Measurements from ENCODE around the gene SAP30. TPM values are rescaled to one million over a fixed set of nuclear protein-coding genes. Genes with fewer than 3 reads are reported as not detected.
A peak's percentile ranks its signal among the peaks of the same experiment; 100 is the strongest.

Gene SAP30
- total and polyA plus RNA-seq, 2 experiments from 2014 or later = 42.0 to 66.1 TPM

GRCh38 chr4:173398779-173399415 is 28.1 kb downstream of the SAP30 start, which contains the start of gene SCRG1:
SCRG1 (minus strand) TSS chr4:173399116; CDS start chr4:173391414, 7,702 bp downstream.
- Histone ChIP-seq H3K4me3 (no peak within 1 kb of the TSS), H3K4me1 (ENCODE audit: low read depth) (no peaks in the 10 kb centered on the region), H3K9me3 (ENCODE audit: low read depth) (no peaks in the 10 kb centered on the region), H3K36me3 (no peaks in the 10 kb centered on the region), H3K27ac (no peak within 1 kb of the TSS), H3K27me3 (no peaks in the 10 kb centered on the region)
- peak; percentile 8 to 69 for DNase-seq (ENCODE audit: low read depth in 1 of 2, low spot score in 1 of 2)
- TF ChIP-seq CTCF (IDR thresholded peaks at IDR 0.05; ENCODE audit: low read depth, low read length) = no peak

GRCh38 chr4:173401063-173401462 is 30.3 kb downstream of the SAP30 start:
- no peak for TF ChIP-seq CTCF (IDR thresholded peaks at IDR 0.05; ENCODE audit: low read depth, low read length)
- H3K4me3 ChIP-seq = no peak overlapping the region
- H3K9me3 ChIP-seq (ENCODE audit: low read depth) = no peaks in the 10 kb centered on the region
- H3K27ac ChIP-seq = no peak overlapping the region
- peaks cover 2% of the 10 kb centered on the region for H3K36me3 ChIP-seq
- no peaks in the 10 kb centered on the region for H3K27me3 ChIP-seq
- no peak for DNase-seq (ENCODE audit: low read depth in 1 of 2, low spot score in 1 of 2)
- H3K4me1 ChIP-seq (ENCODE audit: low read depth) = no peaks in the 10 kb centered on the region

- peak in 1 of 2 donors; percentile 29 for DNase-seq (ENCODE audit: low read depth in 1 of 2, low spot score in 1 of 2)
- Histone ChIP-seq H3K27ac (no peak overlapping the region), H3K36me3 (peaks cover 2% of the 10 kb centered on the region), H3K9me3 (ENCODE audit: low read depth) (no peaks in the 10 kb centered on the region), H3K4me3 (no peak overlapping the region), H3K4me1 (ENCODE audit: low read depth) (no peaks in the 10 kb centered on the region), H3K27me3 (no peaks in the 10 kb centered on the region)
- TF ChIP-seq CTCF (IDR thresholded peaks at IDR 0.05; ENCODE audit: low read depth, low read length) = no peak
Measured at GRCh38 chr4:173403051-173403450, 32.3 kb downstream of the SAP30 start.

- no peak overlapping the region for H3K27ac ChIP-seq
- H3K36me3 ChIP-seq = peaks cover 2% of the 10 kb centered on the region
- no peak for TF ChIP-seq CTCF (IDR thresholded peaks at IDR 0.05; ENCODE audit: low read depth, low read length)
- H3K9me3 ChIP-seq (ENCODE audit: low read depth) = no peaks in the 10 kb centered on the region
- no peaks in the 10 kb centered on the region for H3K4me1 ChIP-seq (ENCODE audit: low read depth)
- DNase-seq (ENCODE audit: low read depth in 1 of 2, low spot score in 1 of 2) = no peak
- H3K27me3 ChIP-seq = no peaks in the 10 kb centered on the region
- no peak overlapping the region for H3K4me3 ChIP-seq
Measured at GRCh38 chr4:173404296-173404865, 33.6 kb downstream of the SAP30 start.

GRCh38 chr4:173405840-173406606 is 35.3 kb downstream of the SAP30 start:
- no peak for DNase-seq (ENCODE audit: low read depth in 1 of 2, low spot score in 1 of 2)
- no peaks in the 10 kb centered on the region for H3K9me3 ChIP-seq (ENCODE audit: low read depth)
- H3K27me3 ChIP-seq = no peaks in the 10 kb centered on the region
- H3K4me1 ChIP-seq (ENCODE audit: low read depth) = no peaks in the 10 kb centered on the region
- H3K36me3 ChIP-seq = peaks cover 2% of the 10 kb centered on the region
- no peak overlapping the region for H3K4me3 ChIP-seq
- no peak overlapping the region for H3K27ac ChIP-seq
- no peak for TF ChIP-seq CTCF (IDR thresholded peaks at IDR 0.05; ENCODE audit: low read depth, low read length)

Data from cardiac muscle cell (in vitro differentiated cells and primary cell).